ENCODE results near the gene ZCRB1.

ZCRB1 gene

GRCh38 chr12:42277396-42278127 is 48.3 kb downstream of the ZCRB1 start:
- DNase-seq (ENCODE audit: low spot score) = no peak

DNA sequence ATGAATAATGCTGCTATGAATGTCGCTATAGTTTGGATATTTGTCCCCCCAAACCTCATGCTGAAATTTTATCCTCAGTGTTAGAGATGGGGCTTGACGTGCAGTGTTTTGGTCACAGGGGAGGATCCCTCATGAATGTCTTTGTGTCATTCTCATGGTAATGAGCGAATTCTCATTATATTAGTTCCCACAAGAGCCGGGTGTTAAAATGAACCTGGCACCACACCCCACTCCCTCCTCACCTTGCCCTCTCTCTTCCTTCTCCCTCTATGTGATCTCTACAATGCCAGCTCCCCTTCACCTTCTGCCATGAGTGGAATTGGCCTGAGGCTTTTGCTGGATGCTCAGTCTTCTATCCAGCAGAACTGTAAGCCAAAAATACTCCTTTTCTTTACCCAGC is 50.4 kb downstream of the ZCRB1 start:
- DNase-seq (ENCODE audit: low spot score) = no peak

DNA sequence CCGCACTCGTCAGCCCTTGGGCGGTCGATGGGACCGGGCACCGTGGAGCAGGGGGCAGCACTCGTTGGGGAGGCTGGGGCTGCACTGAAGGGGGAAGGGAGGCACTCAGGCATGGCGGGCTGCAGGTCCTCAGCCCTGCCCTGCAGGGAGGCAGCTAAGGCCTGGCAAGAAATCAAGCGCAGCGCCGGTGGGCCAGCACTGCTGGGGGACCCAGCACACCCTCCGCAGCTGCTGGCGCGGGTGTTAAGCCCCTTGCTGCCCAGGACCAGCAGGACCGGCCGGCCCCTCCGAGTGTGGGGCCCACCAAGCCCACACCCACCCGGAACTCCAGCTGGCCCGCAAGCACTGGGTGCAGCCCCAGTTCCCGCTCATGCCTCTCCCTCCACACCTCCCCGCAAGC is 52.2 kb downstream of the ZCRB1 start:
- DNase-seq (ENCODE audit: low spot score) = no peak

DNA sequence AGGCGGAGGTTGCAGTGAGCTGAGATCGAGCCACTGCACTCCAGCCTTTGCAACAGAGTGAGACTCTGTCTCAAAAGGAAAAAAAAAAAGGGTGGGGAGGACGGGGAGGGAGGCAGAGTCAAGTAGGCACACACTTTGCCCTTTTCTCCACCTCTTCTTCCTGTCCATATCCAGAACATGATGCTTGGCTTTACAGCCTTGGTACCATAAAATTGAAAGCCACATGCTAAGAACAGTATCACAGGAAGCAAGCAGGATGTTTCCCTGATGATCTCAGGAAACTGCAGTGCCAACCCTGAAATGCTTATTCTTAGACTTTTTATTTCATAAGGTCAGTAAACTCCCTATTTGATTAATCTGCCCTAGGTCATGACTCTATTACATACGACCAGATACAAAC is 55.3 kb downstream of the ZCRB1 start:
- DNase-seq (ENCODE audit: low spot score) = no peak

DNA sequence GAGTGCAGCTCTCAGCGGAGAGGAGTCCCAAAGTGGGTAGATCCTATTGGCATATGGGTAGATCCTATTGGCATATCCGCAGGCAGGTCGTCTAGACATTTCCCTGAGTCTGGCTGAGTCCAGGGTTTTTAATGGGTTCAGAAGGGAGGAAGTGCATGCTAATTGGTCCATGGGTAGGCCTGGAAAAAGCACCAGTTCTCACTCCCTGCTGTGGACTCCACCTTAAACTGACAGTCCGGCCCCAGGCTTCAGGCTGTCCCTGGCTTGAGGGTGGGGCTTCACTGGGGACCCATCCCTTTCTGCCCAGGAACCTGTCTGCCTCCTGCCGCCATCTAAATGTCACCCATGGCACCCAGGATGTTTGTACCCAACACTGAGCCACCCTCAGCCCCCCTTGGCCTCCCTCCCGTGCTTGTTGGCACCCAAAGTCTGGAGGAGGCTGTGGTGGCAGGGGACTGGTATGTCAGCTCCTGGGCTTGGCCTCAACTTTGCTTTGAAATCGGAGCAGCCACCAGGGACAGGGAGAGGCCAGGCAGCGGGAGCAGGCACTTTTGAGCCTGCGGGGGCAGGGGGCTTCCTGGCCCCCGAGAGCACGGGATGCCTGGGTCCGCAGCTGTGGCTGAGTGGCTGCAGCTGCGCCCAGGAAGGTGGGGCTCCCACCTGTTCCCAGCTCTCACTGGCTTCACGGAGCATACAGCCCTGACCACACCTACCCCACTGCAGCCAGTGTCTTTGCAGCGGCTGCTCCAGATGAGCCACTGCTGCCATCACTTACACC is 58.3 kb downstream of the ZCRB1 start:
- DNase-seq (ENCODE audit: low spot score) = no peak

GRCh38 chr12:42266579-42267230 is 59.2 kb downstream of the ZCRB1 start:
- no peak for DNase-seq (ENCODE audit: low spot score)

DNA sequence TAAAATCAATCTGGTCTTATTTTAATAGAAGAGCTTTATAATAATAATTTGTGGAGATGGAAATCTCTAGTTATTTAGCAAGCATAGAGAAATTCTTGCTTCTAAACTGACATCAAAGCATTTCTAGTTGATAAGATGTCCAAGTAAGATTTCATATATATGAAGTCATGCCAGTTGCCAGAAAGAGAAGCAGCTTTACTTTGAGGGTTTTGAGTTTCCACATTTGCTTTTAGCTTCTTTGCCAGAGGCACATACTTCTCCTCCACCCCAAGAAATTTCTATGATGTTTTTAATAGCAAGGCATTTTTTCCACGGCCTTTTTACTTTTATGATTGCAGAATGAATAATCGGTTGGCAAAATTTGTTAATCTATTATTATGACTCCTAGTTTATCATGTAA is 63.6 kb downstream of the ZCRB1 start:
- DNase-seq (ENCODE audit: low spot score) = no peak
